H1 (cell line): ENCODE results near the gene PI16. TPM values are rescaled to one million over a fixed set of nuclear protein-coding genes. Genes with fewer than 3 reads are reported as not detected.

Experiments
- CTCF ChIA-PET: fragments of 300-600 bp; sonication (Branson Sonifier 250); formaldehyde crosslinking; loops from one replicate; lab custom pipeline; 2021; ENCODE audit not compliant: partially characterized antibody; lab: Charles Lee
- POLR2A ChIA-PET: fragments of 300-600 bp; sonication (Branson Sonifier 250); formaldehyde crosslinking; loops from one replicate; lab custom pipeline; 2021; ENCODE audit warnings: inconsistent platforms; ENCODE audit not compliant: partially characterized antibody; lab: Charles Lee
- DNase-seq, 2 experiments: peaks; one replicate each; pipeline versions ENCODE4 v3.0.0 to v3.0.0-alpha.2; 2010 to 2022; ENCODE audit warnings: low spot score in 2 of 2, low read depth in 1 of 2, mixed read lengths in 1 of 2
- FAIRE-seq: peaks from 2 replicates; lab custom pipeline; 2011; peaks lifted over from hg19 to GRCh38; lab: Jason Lieb, UNC
- H2AFZ ChIP-seq: 2 replicates; pipeline ENCODE4 v1.8.1; 2012; ENCODE audit warnings: low read length, inconsistent platforms
- H2AK5ac ChIP-seq: 2 replicates; pipeline ENCODE4 v1.6.1; 2013; ENCODE audit warnings: low read depth, low read length
- H2BK120ac ChIP-seq: replicated peaks from 2 replicates; pipeline ENCODE3; 2013; ENCODE audit warnings: low read depth, low read length, inconsistent platforms
- H2BK12ac ChIP-seq: 2 replicates; pipeline ENCODE4 v1.6.1; 2013; ENCODE audit warnings: low read depth, low read length
- H2BK15ac ChIP-seq: 2 replicates; pipeline ENCODE4 v1.6.1; 2013; ENCODE audit warnings: low read length
- H2BK20ac ChIP-seq: 2 replicates; pipeline ENCODE4 v1.6.1; 2013; ENCODE audit warnings: low read length
- H2BK5ac ChIP-seq: 2 replicates; pipeline ENCODE4 v1.6.1; 2013; ENCODE audit warnings: low read depth, low read length
- H3K14ac ChIP-seq: 2 replicates; pipeline ENCODE4 v1.6.1; 2013; ENCODE audit warnings: inconsistent platforms; ENCODE audit not compliant: insufficient read length
- H3K18ac ChIP-seq: 2 replicates; pipeline ENCODE4 v1.6.1; 2013; ENCODE audit warnings: low read length; ENCODE audit errors: extremely low read depth
- H3K23ac ChIP-seq: 2 replicates; pipeline ENCODE4 v1.6.1; 2013; ENCODE audit warnings: inconsistent platforms; ENCODE audit not compliant: insufficient read length
- H3K23me2 ChIP-seq: 2 replicates; pipeline ENCODE4 v1.6.1; 2013; ENCODE audit warnings: low read depth, low read length
- H3K27ac ChIP-seq: 2 replicates; pipeline ENCODE4 v1.6.1; 2011; ENCODE audit warnings: low read depth, low read length, inconsistent platforms
- H3K27me3 ChIP-seq, 4 experiments: replicated peaks in 1 of 4; 1 replicate in 1 of 4; 2 replicates in 3 of 4; pipeline versions ENCODE4 v1.6.1 to v1.8.1; 2011 to 2013; ENCODE audit warnings: low read length in 3 of 4, mild to moderate bottlenecking in 3 of 4, inconsistent platforms in 2 of 4, mixed read lengths in 2 of 4, moderate library complexity in 1 of 4; ENCODE audit not compliant: control insufficient read depth in 3 of 4, insufficient read depth in 3 of 4; ENCODE audit errors: extremely low read depth in 1 of 4
- H3K36me3 ChIP-seq, 4 experiments: 2 replicates each; pipeline versions ENCODE4 v1.6.1 to v1.8.1; 2011 to 2013; ENCODE audit warnings: mild to moderate bottlenecking in 4 of 4, low read length in 3 of 4, moderate library complexity in 2 of 4, control low read depth in 1 of 4, inconsistent platforms in 1 of 4; ENCODE audit not compliant: insufficient read depth in 4 of 4, control insufficient read depth in 2 of 4
- H3K4ac ChIP-seq: replicated peaks from 2 replicates; pipeline ENCODE3; 2013; ENCODE audit warnings: low read length, low read depth, mixed read lengths, inconsistent platforms; ENCODE audit not compliant: insufficient read length
- H3K4me1 ChIP-seq, 4 experiments: replicated peaks in 1 of 4; 1 replicate in 1 of 4; 2 replicates in 3 of 4; pipeline versions ENCODE4 v1.6.1 to v1.8.1; 2011 to 2013; ENCODE audit warnings: low read length in 3 of 4, inconsistent platforms in 2 of 4, mixed read lengths in 1 of 4; ENCODE audit not compliant: insufficient read depth in 4 of 4, control insufficient read depth in 3 of 4
- H3K4me2 ChIP-seq, 2 experiments: 2 replicates each; pipeline versions ENCODE4 v1.6.1 to v1.8.1; 2011 to 2013; ENCODE audit warnings: low read depth in 2 of 2, low read length in 2 of 2, control low read depth in 1 of 2, inconsistent platforms in 1 of 2, mild to moderate bottlenecking in 1 of 2; ENCODE audit not compliant: insufficient read depth in 1 of 2
- H3K4me3 ChIP-seq, 4 experiments: fragments of 200-600, 300-600 bp in 1 of 4; sonication (generic), shearing (Covaris generic), sonication (Bioruptor Twin) in 1 of 4; 2 replicates each; pipeline versions ENCODE4 v1.5.1 to v1.8.1; 2011 to 2016; ENCODE audit warnings: low read length in 4 of 4, low read depth in 3 of 4, control low read depth in 2 of 4, inconsistent platforms in 2 of 4, mild to moderate bottlenecking in 2 of 4, mixed read lengths in 1 of 4, moderate library complexity in 1 of 4; ENCODE audit not compliant: insufficient read depth in 2 of 4; ENCODE audit errors: extremely low read depth in 1 of 4
- H3K56ac ChIP-seq: replicated peaks from 2 replicates; pipeline ENCODE3; 2013; ENCODE audit warnings: low read depth, mild to moderate bottlenecking, mixed read lengths, low read length, inconsistent platforms; ENCODE audit not compliant: insufficient read length
- H3K79me1 ChIP-seq: 2 replicates; pipeline ENCODE4 v1.6.1; 2013; ENCODE audit warnings: low read depth, low read length, control low read depth
- H3K79me2 ChIP-seq, 2 experiments: 2 replicates each; pipeline versions ENCODE4 v1.6.1 to v1.8.1; 2012 to 2013; ENCODE audit warnings: low read length in 2 of 2, mild to moderate bottlenecking in 2 of 2, inconsistent platforms in 1 of 2; ENCODE audit not compliant: insufficient read depth in 2 of 2, control insufficient read depth in 1 of 2
- H3K9ac ChIP-seq, 4 experiments: replicated peaks in 1 of 4; 1 replicate in 1 of 4; 2 replicates in 3 of 4; pipeline versions ENCODE4 v1.6.1 to v1.8.1; 2011 to 2013; ENCODE audit warnings: low read depth in 3 of 4, low read length in 3 of 4, control low read depth in 2 of 4, mild to moderate bottlenecking in 2 of 4, moderate library complexity in 2 of 4, inconsistent platforms in 1 of 4; ENCODE audit errors: extremely low read depth in 1 of 4
- H3K9me3 ChIP-seq, 2 experiments: 2 replicates each; pipeline versions ENCODE4 v1.6.1 to v1.8.1; 2012 to 2013; ENCODE audit warnings: mild to moderate bottlenecking in 2 of 2, moderate library complexity in 2 of 2, control low read depth in 1 of 2, inconsistent platforms in 1 of 2, low read depth in 1 of 2, low read length in 1 of 2, mixed read lengths in 1 of 2; ENCODE audit not compliant: insufficient read depth in 2 of 2
- H4K20me1 ChIP-seq, 2 experiments: replicated peaks in 1 of 2; 2 replicates each; pipeline versions ENCODE3 to v1.8.1; 2011 to 2013; ENCODE audit warnings: inconsistent platforms in 2 of 2, low read length in 2 of 2, mild to moderate bottlenecking in 1 of 2; ENCODE audit not compliant: insufficient read depth in 2 of 2, control insufficient read depth in 1 of 2
- H4K5ac ChIP-seq: 2 replicates; pipeline ENCODE4 v1.6.1; 2013; ENCODE audit warnings: low read length, low read depth, mixed read lengths, inconsistent platforms; ENCODE audit not compliant: insufficient read length
- H4K8ac ChIP-seq: 2 replicates; pipeline ENCODE4 v1.8.0; 2013; ENCODE audit warnings: mild to moderate bottlenecking, moderate library complexity, low read length, inconsistent platforms; ENCODE audit not compliant: insufficient read depth; ENCODE audit errors: extremely low read depth
- H4K91ac ChIP-seq: replicated peaks from 2 replicates; pipeline ENCODE3; 2013; ENCODE audit warnings: low read length, mixed read lengths, inconsistent platforms; ENCODE audit not compliant: insufficient read length
- BRCA1 ChIP-seq: IDR thresholded peaks from 2 replicates; pipeline ENCODE4 v1.6.1; 2012; ENCODE audit warnings: low read depth, low read length, improper control_type of control experiment
- CTCF ChIP-seq, 3 experiments: IDR thresholded peaks; 1 replicate in 2 of 3; 2 replicates in 1 of 3; pipeline versions ENCODE4 v1.5.1 to v1.6.1; 2011; ENCODE audit warnings: low read length in 3 of 3, mild to moderate bottlenecking in 3 of 3, inconsistent platforms in 2 of 3, low read depth in 1 of 3, moderate library complexity in 1 of 3; ENCODE audit not compliant: insufficient read depth in 1 of 3; ENCODE audit errors: control extremely low read depth in 1 of 3
- EZH2 ChIP-seq: fragments of 200-600 bp; sonication (generic); IDR thresholded peaks from 2 replicates; pipeline ENCODE4 v1.7.1; 2012; ENCODE audit warnings: low read depth, mild to moderate bottlenecking, moderate library complexity, low read length, inconsistent platforms; ENCODE audit not compliant: severe bottlenecking
- HDAC6 ChIP-seq: IDR thresholded peaks from one replicate; pipeline ENCODE4 v1.7.1; 2012; ENCODE audit warnings: low read depth, mild to moderate bottlenecking, inconsistent platforms, low read length, moderate library complexity
- JUND ChIP-seq: IDR thresholded peaks from 2 replicates; pipeline ENCODE4 v1.6.1; 2011; ENCODE audit warnings: mild to moderate bottlenecking, improper control_type of control experiment, low read length
- KDM4A ChIP-seq: IDR thresholded peaks from one replicate; pipeline ENCODE4 v1.7.1; 2012; ENCODE audit warnings: low read depth, mild to moderate bottlenecking, moderate library complexity, low read length, inconsistent platforms; ENCODE audit not compliant: severe bottlenecking
- RAD21 ChIP-seq, 2 experiments: IDR thresholded peaks in 1 of 2; conservative IDR thresholded peaks in 1 of 2; 2 replicates each; pipeline ENCODE4 v1.6.1; 2011; ENCODE audit warnings: low read depth in 2 of 2, low read length in 2 of 2, improper control_type of control experiment in 1 of 2, inconsistent platforms in 1 of 2, mild to moderate bottlenecking in 1 of 2, moderate library complexity in 1 of 2
- SP1 ChIP-seq: IDR thresholded peaks from 2 replicates; pipeline ENCODE4 v1.6.1; 2011; ENCODE audit warnings: low read depth, low read length
- TAF7 ChIP-seq: optimal IDR thresholded peaks from 2 replicates; pipeline ENCODE3; 2011; ENCODE audit warnings: low read depth, mild to moderate bottlenecking, inconsistent platforms, low read length, moderate library complexity, borderline replicate concordance
- TEAD4 ChIP-seq: IDR thresholded peaks from 2 replicates; pipeline ENCODE4 v1.6.1; 2012; ENCODE audit warnings: low read depth, low read length, inconsistent platforms, mixed read lengths
- WGBS, 2 experiments: shearing (Covaris generic) in 1 of 2; methylation state at CpG; one replicate each; pipeline versions ENCODE4 v1.1.6 to v1.1.7; 2013 to 2015; ENCODE audit warnings: low lambda C conversion rate in 2 of 2, mixed read lengths in 2 of 2, inconsistent platforms in 1 of 2, low coverage in 1 of 2, missing lambda C conversion rate in 1 of 2; ENCODE audit not compliant: insufficient replicate concordance in 2 of 2, insufficient coverage in 1 of 2, insufficient read length in 1 of 2; ENCODE audit errors: extremely low coverage in 1 of 2, missing lambda C conversion rate in 1 of 2; 5-methylcytosine and 5-hydroxymethylcytosine counted together
- polyA plus RNA-seq, 7 experiments: library from polyadenylated mRNA; depleted of rRNA in 3 of 7; stranded (reverse) in 5 of 7; unstranded in 2 of 7; fragments of >200 nt in 5 of 7; fragments of 200-250 nt in 2 of 7; gene quantifications; 1 replicate in 5 of 7; 2 replicates in 1 of 7; 4 replicates in 1 of 7; pipeline versions ENCODE4 v1.2.1 to v1.2.3, GENCODE V29; 2011 to 2013; ENCODE audit warnings: missing spikeins in 2 of 7, mixed read lengths in 2 of 7
- total RNA-seq: library from RNA; stranded (reverse); fragmentation: NEBNext Ultra II Directional; extraction: Animal tissue kit (Norgen Biotek cat#: 25700); gene quantifications from 2 replicates; pipeline ENCODE4 v1.2.1, GENCODE V29; 2021

The PI16 gene
- total and polyA plus RNA-seq, 2 of the 8 experiments (the other 6 are each of a cell fraction or from before 2014, with no cell fraction given), result 0.05 TPM; not detected in 1

GRCh38 chr6:36977470-36977941 lies 23.0 kb downstream of the PI16 start:
- H3K27ac ChIP-seq, result no peak overlapping the region
- FAIRE-seq, result no peak
- H4K20me1 ChIP-seq, result peaks cover 27 to 37% of the 10 kb centered on the region in 2 experiments
- DNase-seq, result no peak
- H3K23me2 ChIP-seq, result no peaks in the 10 kb centered on the region
- peaks cover 6 to 14% (median 8%) of the 10 kb centered on the region in 4 experiments for H3K4me1 ChIP-seq
- ChIA-PET CTCF (interaction anchor here (0.6 to 14.9 kb wide), 26 partner anchors 8 to 396 kb away, joined by 3 to 237 read pairs (median 4); partner anchors contain the start of genes C6orf89 and MTCH1), POLR2A (interaction anchor here (0.5 to 1.6 kb wide), 4 partner anchors 9 to 272 kb away, joined by 3 to 5 read pairs (median 4); partner anchors contain the start of gene MTCH1)
- WGBS, 2 experiments, result 74% methylated on average over 10 of the region's 16 CpGs; no CpG with 5 or more reads in 1 of the 2 experiments
- H3K56ac ChIP-seq, result no peak overlapping the region
- peaks cover 34 to 61% (median 54%) of the 10 kb centered on the region in 4 experiments for H3K36me3 ChIP-seq
- H2BK15ac ChIP-seq, result no peak overlapping the region
- H3K23ac ChIP-seq, result no peak overlapping the region
- no peak overlapping the region for H3K18ac ChIP-seq
- H4K91ac ChIP-seq, result no peak overlapping the region
- no peak overlapping the region for H2BK120ac ChIP-seq
- H3K4me2 ChIP-seq, result no peak overlapping the region
- H2AK5ac ChIP-seq, result no peak overlapping the region
- H2AFZ ChIP-seq, result no peak overlapping the region
- H3K9me3 ChIP-seq, result no peaks in the 10 kb centered on the region
- H4K5ac ChIP-seq, result no peak overlapping the region
- H4K8ac ChIP-seq, result no peak overlapping the region
- H3K4ac ChIP-seq, result no peak overlapping the region
- H3K4me3 ChIP-seq, result no peak overlapping the region
- no peak overlapping the region for H3K14ac ChIP-seq
- no peak overlapping the region for H2BK20ac ChIP-seq
- no peak overlapping the region for H2BK5ac ChIP-seq
- no peak overlapping the region for H2BK12ac ChIP-seq
- H3K79me1 ChIP-seq, result peaks cover 2% of the 10 kb centered on the region; the same call in 1 of the 2 replicates
- H3K79me2 ChIP-seq, result peaks cover 0 to 45% of the 10 kb centered on the region in 2 experiments
- H3K9ac ChIP-seq, result no peak overlapping the region
- H3K27me3 ChIP-seq, result no peaks in the 10 kb centered on the region
- TF ChIP-seq SP1 (no peak), HDAC6 (no peak), TEAD4 (no peak), KDM4A (no peak), EZH2 (no peak), CTCF (IDR thresholded peaks at IDR 0.05; ENCODE audit: control extremely low read depth in 1 of 3, insufficient read depth in 1 of 3, low read depth in 1 of 3, low read length in 3 of 3) (peak; percentile 46 to 70 (median 47)), BRCA1 (no peak), JUND (no peak), TAF7 (no peak), RAD21 (IDR thresholded peaks at IDR 0.05 in 1 of 2, conservative IDR thresholded peaks at IDR 0.05 in 1 of 2; ENCODE audit: low read depth in 2 of 2, low read length in 2 of 2) (peak; percentile 43 to 58)
